GM11168 (cell line): ENCODE measurements around the gene MRPL42.
"Not testable (repeated sequence)": the region's sequence is repeated elsewhere in the genome, so short reads cannot be mapped to it uniquely, and the experiment has no call there.

ENCODE experiments used
- in situ Hi-C: fragments of 300-500 bp; cut with MboI; formaldehyde crosslinking; loops from one replicate; pipeline ENCODE4 v1.12.0; 2022; ENCODE audit warnings: low sequenced_read_pairs; ENCODE audit not compliant: unreplicated experiment

The MRPL42 gene

GRCh38 chr12:93536111-93536765 lies 68.9 kb downstream of the MRPL42 start:
- in situ Hi-C loops = no loop called here

- in situ Hi-C loops = no loop called here
These were observed 69.6 kb downstream of the MRPL42 start for GRCh38 chr12:93536766-93537488.

GRCh38 chr12:93537769-93538168 lies 70.5 kb downstream of the MRPL42 start:
- in situ Hi-C loops = no loop called here

GRCh38 chr12:93539821-93540220 lies 72.5 kb downstream of the MRPL42 start:
- in situ Hi-C loops = no loop called here

- in situ Hi-C loops = no loop called here
These were observed 73.2 kb downstream of the MRPL42 start for GRCh38 chr12:93540466-93540865.

- in situ Hi-C loops = no loop called here
These were observed 74.4 kb downstream of the MRPL42 start for GRCh38 chr12:93541578-93542225.

- in situ Hi-C loops = no loop called here
These were observed 80.5 kb downstream of the MRPL42 start for GRCh38 chr12:93547778-93548177.

- in situ Hi-C loops = no loop called here
These were observed 81.9 kb downstream of the MRPL42 start for GRCh38 chr12:93549174-93549573.

GRCh38 chr12:93550748-93551611 lies 83.7 kb downstream of the MRPL42 start:
- in situ Hi-C loops = no loop called here

- in situ Hi-C loops = no loop called here
These were observed 85.1 kb downstream of the MRPL42 start for GRCh38 chr12:93552427-93552826.

- in situ Hi-C loops = not testable (repeated sequence)
These were observed 90.6 kb downstream of the MRPL42 start for GRCh38 chr12:93557879-93558278.

GRCh38 chr12:93558685-93559084 lies 91.4 kb downstream of the MRPL42 start:
- in situ Hi-C loops = not testable (repeated sequence)

GRCh38 chr12:93563807-93564538 lies 96.7 kb downstream of the MRPL42 start:
- in situ Hi-C loops = loop anchor here (10.0 kb wide), 1 partner anchor 421 kb away; no protein-coding TSS in a partner anchor

- in situ Hi-C loops = loop anchor here (5.0 to 10.0 kb wide), 2 partner anchors 419 to 537 kb away; no protein-coding TSS in a partner anchor
These were observed 98.4 kb downstream of the MRPL42 start for GRCh38 chr12:93565760-93566159.
